Cardiac muscle cell (in vitro differentiated cells and primary cell): Measurements from ENCODE around the gene OTUD7B. TPM values are rescaled to one million over a fixed set of nuclear protein-coding genes. Genes with fewer than 3 reads are reported as not detected.
A peak's percentile ranks its signal among the peaks of the same experiment; 100 is the strongest.
"Not testable (repeated sequence)": the region's sequence is repeated elsewhere in the genome, so short reads cannot be mapped to it uniquely, and the experiment has no call there.

Experiments used
- DNase-seq, 2 donors: peaks; one replicate each; pipeline versions ENCODE4 v3.0.0 to v3.0.0-alpha.2; 2010 to 2017; ENCODE audit warnings: low read depth in 1 of 2, low spot score in 1 of 2
- H3K27ac ChIP-seq: fragments of 200-600 bp; sonication (generic); 2 replicates; pipeline ENCODE4 v1.5.1; 2016
- H3K27me3 ChIP-seq: fragments of 200-600 bp; sonication (generic); 2 replicates; pipeline ENCODE4 v1.6.0; 2016; ENCODE audit warnings: control low read depth
- H3K36me3 ChIP-seq: fragments of 200-600 bp; sonication (generic); 2 replicates; pipeline ENCODE4 v1.5.1; 2016; ENCODE audit warnings: control low read depth
- H3K4me1 ChIP-seq: fragments of 200-600 bp; sonication (generic); 2 replicates; pipeline ENCODE4 v1.8.1; 2017; ENCODE audit warnings: low read depth, mild to moderate bottlenecking, mixed run types
- H3K4me3 ChIP-seq: fragments of 200-600 bp; sonication (generic); 2 replicates; pipeline ENCODE4 v1.5.1; 2016; ENCODE audit warnings: mild to moderate bottlenecking
- H3K9me3 ChIP-seq: fragments of 200-600 bp; sonication (generic); 2 replicates; pipeline ENCODE4 v1.5.1; 2017; ENCODE audit warnings: low read depth, mild to moderate bottlenecking, control low read depth
- polyA plus RNA-seq: library from polyadenylated mRNA; unstranded; fragments of >200 nt; fragmentation: Nextera tagmentation; extraction: Ambion mirVana; gene quantifications from 2 replicates; pipeline ENCODE4 v1.2.1, GENCODE V29; 2016
- total RNA-seq: library from RNA; depleted of rRNA; stranded (reverse); fragments of >200 nt; gene quantifications from 2 replicates; pipeline ENCODE4 v1.2.3, GENCODE V29; 2016
- TF ChIP-seq, protein P1 (sequence below): IDR thresholded peaks from 2 replicates; pipeline ENCODE4 v1.5.1; 2012; ENCODE audit warnings: low read depth, mild to moderate bottlenecking, low read length

OTUD7B gene
- total RNA-seq (9.7 and 16.4 TPM in 2 replicates), polyA plus RNA-seq (3.1 and 5.1 TPM in 2 replicates)

DNA sequence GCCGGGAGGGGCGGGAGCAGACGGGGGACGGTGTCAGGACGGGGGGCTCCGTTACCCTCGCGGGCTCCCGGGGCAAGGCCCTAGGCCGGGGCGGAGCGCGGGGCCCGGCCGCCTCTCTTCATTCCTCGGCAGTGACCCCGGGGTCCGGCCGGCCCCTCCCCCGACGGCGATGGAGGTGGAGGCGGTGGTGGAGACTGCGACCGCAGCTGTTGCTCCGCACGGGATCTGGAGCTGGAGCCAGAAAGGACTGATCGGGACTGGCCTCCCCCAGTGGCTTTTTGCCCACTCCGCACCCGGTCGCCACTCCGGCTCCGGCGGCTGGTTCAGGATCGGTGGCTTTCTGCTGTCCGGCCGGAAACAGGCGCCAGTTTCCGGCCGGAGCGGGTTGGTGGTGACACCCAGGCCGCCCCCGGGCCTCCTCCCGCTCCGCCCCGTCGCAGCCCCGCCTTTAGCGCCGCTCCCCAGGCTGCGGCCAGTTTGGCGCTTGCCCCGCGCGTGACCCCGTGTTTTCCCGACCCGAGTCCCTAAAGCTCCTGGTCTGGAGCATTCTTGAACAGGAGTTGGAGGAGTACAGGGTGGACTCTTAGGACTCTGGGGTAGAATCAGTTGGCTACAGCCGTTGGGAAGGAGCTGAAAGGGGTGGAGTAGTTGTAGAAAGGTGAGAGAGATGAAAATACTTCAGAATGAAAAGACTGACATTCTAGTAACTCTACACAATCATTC, at the start of gene OTUD7B:
Gene OTUD7B, minus strand, starts transcription at position 334 of the 723 bp plus-strand sequence. CDS start 33,216 bp downstream, outside the sequence.
- Histone ChIP-seq H3K27ac (peak within 1 kb of the TSS; percentile 97), H3K9me3 (no peaks in the 10 kb centered on the region), H3K36me3 (no peaks in the 10 kb centered on the region), H3K4me1 (peaks cover 23% of the 10 kb centered on the region), H3K27me3 (no peaks in the 10 kb centered on the region), H3K4me3 (peak within 1 kb of the TSS; percentile 94)
- TF ChIP-seq, protein P1, sequence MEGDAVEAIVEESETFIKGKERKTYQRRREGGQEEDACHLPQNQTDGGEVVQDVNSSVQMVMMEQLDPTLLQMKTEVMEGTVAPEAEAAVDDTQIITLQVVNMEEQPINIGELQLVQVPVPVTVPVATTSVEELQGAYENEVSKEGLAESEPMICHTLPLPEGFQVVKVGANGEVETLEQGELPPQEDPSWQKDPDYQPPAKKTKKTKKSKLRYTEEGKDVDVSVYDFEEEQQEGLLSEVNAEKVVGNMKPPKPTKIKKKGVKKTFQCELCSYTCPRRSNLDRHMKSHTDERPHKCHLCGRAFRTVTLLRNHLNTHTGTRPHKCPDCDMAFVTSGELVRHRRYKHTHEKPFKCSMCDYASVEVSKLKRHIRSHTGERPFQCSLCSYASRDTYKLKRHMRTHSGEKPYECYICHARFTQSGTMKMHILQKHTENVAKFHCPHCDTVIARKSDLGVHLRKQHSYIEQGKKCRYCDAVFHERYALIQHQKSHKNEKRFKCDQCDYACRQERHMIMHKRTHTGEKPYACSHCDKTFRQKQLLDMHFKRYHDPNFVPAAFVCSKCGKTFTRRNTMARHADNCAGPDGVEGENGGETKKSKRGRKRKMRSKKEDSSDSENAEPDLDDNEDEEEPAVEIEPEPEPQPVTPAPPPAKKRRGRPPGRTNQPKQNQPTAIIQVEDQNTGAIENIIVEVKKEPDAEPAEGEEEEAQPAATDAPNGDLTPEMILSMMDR: no peak
- peak; percentile 94 for DNase-seq

DNA sequence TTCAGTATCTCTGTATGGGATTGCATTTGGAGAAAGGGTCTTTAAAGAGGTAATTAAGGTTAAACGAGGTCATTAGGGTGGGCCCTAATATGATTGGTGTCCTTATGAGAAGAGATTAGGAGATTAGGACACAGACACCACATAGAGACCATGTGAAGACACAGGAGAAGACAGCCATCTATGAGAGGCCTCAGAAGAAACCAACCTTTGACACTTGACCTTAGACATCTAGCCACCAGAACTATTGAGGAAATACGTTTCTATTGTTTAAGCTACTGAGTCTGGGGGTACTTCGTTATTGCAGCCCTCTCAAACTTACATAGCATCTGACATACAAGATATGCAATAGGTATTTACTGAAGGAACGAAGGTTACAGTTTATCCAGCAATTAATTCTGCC, 49.7 kb upstream of the OTUD7B start:
- H3K27ac ChIP-seq: no peak overlapping the region
- TF ChIP-seq, protein P1: no peak
- H3K4me1 ChIP-seq: peaks cover 3% of the 10 kb centered on the region
- H3K4me3 ChIP-seq: no peak overlapping the region
- H3K9me3 ChIP-seq: no peaks in the 10 kb centered on the region
- no peaks in the 10 kb centered on the region for H3K27me3 ChIP-seq
- no peak for DNase-seq
- no peaks in the 10 kb centered on the region for H3K36me3 ChIP-seq

DNA sequence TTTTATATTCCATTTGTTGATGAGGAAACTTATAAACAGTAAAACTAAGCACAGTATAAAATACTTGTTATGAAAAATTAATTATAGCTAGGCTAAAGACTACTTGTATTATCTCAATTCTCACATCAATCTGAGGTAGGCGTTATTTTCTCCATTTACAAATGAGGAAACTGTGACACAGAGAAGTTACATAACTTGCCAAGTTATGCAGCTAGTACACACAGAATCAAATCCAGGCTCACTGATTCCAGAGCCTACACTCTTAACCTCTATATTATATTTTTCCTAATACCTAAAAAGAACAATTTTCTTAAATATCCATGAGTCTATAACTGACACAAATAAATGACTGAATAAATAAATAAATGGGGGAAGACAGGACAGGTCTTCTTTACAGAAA, 45.9 kb upstream of the OTUD7B start:
- no peaks in the 10 kb centered on the region for H3K9me3 ChIP-seq
- no peak overlapping the region for H3K27ac ChIP-seq
- TF ChIP-seq, protein P1: no peak
- H3K27me3 ChIP-seq: no peaks in the 10 kb centered on the region
- no peaks in the 10 kb centered on the region for H3K4me1 ChIP-seq
- H3K36me3 ChIP-seq: no peaks in the 10 kb centered on the region
- DNase-seq: no peak
- H3K4me3 ChIP-seq: no peak overlapping the region

DNA sequence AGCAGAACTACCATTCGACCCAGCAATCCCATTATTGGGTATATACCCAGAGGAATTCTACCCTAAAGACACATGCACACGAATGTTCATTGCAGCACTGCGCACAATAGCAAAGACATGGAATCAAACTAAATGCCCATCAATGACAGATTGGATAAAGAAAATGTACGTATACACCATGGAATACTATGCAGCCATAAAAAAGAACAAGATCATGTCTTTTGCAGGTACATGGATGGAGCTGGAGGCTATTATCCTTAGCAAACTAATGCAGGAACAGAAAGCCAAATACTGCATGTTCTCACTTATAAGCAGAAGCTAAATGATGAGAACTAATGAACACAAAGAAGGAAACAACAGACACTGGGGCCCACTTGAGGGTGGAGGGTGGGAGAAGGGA, 45.0 kb upstream of the OTUD7B start:
- H3K9me3 ChIP-seq: not testable (repeated sequence)

DNA sequence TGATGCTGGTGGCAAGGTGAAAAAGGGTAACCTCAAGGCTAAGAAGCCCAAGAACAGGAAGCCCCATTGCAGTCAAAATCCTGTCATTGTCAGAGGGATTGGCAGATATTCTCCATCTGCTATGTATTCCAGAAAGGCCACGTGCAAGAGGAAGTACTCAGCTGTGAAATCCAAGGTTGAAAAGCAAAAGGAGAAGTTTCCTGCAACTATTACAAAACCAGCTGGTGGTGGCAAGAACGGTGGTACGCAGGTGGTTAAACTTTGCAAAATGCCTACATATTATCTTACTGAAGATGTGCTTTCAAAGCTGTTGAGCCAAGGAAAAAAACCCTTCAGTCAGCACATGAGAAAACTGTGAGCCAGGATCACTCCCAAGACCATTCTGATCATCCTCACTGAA, 43.4 kb upstream of the OTUD7B start:
- TF ChIP-seq, protein P1: no peak
- no peaks in the 10 kb centered on the region for H3K9me3 ChIP-seq

More for the DNA sequence above, 45.0 kb upstream of the OTUD7B start:
- DNase-seq, H3K27me3 ChIP-seq, H3K36me3 ChIP-seq, H3K4me3 ChIP-seq, H3K27ac ChIP-seq, H3K4me1 ChIP-seq: not testable (repeated sequence)

DNA sequence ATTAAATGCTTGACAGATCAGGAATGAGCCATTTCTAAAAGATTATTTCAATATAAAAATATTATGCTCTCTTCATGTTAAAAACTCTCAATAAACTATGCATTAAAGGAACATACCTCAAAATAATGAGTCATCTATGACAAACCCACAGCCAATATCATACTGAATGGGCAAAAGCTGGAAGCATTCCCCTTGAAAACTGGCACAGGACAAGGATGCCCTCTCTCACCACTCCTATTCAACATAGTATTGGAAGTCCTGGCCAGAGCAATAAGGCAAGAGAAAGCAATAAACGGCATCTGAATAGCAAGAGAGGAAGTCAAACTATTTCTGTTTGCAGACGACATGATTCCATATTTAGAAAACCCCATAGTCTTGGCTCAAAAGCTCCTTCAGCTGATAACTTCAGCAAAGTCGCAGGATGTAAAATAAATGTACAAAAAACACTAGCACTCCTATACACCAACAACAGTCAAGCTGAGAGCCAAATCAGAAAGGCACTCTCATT, 41.4 kb upstream of the OTUD7B start:
- H3K9me3 ChIP-seq: not testable (repeated sequence)

More for the DNA sequence above, 43.4 kb upstream of the OTUD7B start:
- no peaks in the 10 kb centered on the region for H3K27me3 ChIP-seq
- H3K4me1 ChIP-seq: no peaks in the 10 kb centered on the region
- H3K4me3 ChIP-seq: no peak overlapping the region
- no peak for DNase-seq
- H3K36me3 ChIP-seq: no peaks in the 10 kb centered on the region
- no peak overlapping the region for H3K27ac ChIP-seq

More for the DNA sequence above, 41.4 kb upstream of the OTUD7B start:
- H3K4me1 ChIP-seq, H3K27ac ChIP-seq, H3K36me3 ChIP-seq, H3K4me3 ChIP-seq, H3K27me3 ChIP-seq, DNase-seq: not testable (repeated sequence)
